Fibroblast of mammary gland (primary cell): ENCODE results near the gene TSNAXIP1.
A peak's percentile ranks its signal among the peaks of the same experiment; 100 is the strongest.

Source experiments
- DNase-seq: peaks from one replicate; pipeline ENCODE4 v3.0.0-alpha.2; 2010; ENCODE audit warnings: low read depth
- H3K4me3 ChIP-seq: 2 replicates; pipeline ENCODE4 v1.5.1; 2011; ENCODE audit warnings: low read depth, mild to moderate bottlenecking, low read length, moderate library complexity; ENCODE audit not compliant: control insufficient read depth
- TF ChIP-seq, protein P1 (sequence below): conservative IDR thresholded peaks from 2 replicates; pipeline ENCODE4 v1.5.1; 2011; ENCODE audit warnings: low read depth, low read length, inconsistent platforms; ENCODE audit not compliant: control insufficient read depth, insufficient read depth

TSNAXIP1 gene, protein sequence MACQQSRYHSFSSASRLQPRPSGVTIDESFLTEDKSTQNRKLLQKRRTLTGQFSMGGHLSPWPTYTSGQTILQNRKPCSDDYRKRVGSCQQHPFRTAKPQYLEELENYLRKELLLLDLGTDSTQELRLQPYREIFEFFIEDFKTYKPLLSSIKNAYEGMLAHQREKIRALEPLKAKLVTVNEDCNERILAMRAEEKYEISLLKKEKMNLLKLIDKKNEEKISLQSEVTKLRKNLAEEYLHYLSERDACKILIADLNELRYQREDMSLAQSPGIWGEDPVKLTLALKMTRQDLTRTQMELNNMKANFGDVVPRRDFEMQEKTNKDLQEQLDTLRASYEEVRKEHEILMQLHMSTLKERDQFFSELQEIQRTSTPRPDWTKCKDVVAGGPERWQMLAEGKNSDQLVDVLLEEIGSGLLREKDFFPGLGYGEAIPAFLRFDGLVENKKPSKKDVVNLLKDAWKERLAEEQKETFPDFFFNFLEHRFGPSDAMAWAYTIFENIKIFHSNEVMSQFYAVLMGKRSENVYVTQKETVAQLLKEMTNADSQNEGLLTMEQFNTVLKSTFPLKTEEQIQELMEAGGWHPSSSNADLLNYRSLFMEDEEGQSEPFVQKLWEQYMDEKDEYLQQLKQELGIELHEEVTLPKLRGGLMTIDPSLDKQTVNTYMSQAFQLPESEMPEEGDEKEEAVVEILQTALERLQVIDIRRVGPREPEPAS

GRCh38 chr16:67806428-67807147, at the start of gene TSNAXIP1, which contains the start of gene RANBP10:
TSNAXIP1 (plus strand) TSS chr16:67806889; CDS start chr16:67807150, 261 bp downstream.
RANBP10 (minus strand) TSS chr16:67806560; CDS start chr16:67806536, 24 bp downstream.
- peak; percentile 99 for DNase-seq
- peak within 1 kb of the TSS; percentile 94 for H3K4me3 ChIP-seq
- TF ChIP-seq, protein P1, sequence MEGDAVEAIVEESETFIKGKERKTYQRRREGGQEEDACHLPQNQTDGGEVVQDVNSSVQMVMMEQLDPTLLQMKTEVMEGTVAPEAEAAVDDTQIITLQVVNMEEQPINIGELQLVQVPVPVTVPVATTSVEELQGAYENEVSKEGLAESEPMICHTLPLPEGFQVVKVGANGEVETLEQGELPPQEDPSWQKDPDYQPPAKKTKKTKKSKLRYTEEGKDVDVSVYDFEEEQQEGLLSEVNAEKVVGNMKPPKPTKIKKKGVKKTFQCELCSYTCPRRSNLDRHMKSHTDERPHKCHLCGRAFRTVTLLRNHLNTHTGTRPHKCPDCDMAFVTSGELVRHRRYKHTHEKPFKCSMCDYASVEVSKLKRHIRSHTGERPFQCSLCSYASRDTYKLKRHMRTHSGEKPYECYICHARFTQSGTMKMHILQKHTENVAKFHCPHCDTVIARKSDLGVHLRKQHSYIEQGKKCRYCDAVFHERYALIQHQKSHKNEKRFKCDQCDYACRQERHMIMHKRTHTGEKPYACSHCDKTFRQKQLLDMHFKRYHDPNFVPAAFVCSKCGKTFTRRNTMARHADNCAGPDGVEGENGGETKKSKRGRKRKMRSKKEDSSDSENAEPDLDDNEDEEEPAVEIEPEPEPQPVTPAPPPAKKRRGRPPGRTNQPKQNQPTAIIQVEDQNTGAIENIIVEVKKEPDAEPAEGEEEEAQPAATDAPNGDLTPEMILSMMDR, result no peak

- DNase-seq, result no peak
- TF ChIP-seq, protein P1, result no peak
- no peak overlapping the region for H3K4me3 ChIP-seq
Observed at GRCh38 chr16:67758006-67758405, 48.7 kb upstream of the TSNAXIP1 start.

DNA sequence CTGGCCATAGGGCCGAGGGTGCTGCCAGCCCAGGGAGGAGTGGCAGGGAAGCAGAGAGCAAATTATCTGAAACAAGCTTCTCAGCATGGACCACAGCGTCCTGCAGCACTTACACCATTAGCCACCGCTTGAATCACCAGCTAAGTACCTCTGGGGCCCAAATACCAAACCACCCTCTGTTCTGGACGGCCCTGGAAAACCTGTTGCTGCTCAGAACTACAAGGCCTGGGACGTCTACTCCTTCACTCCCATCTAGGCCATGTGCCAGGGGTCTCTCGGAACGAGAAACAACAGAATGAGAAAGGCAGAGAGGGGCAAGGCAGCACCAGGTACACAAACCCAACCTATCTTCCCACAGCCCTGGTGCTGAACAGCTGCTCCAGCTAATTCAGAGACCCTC, 47.7 kb upstream of the TSNAXIP1 start:
- DNase-seq, result no peak
- TF ChIP-seq, protein P1, result no peak
- H3K4me3 ChIP-seq, result no peak overlapping the region

- no peak for DNase-seq
- no peak overlapping the region for H3K4me3 ChIP-seq
- TF ChIP-seq, protein P1, result no peak
Observed at GRCh38 chr16:67760206-67760955, 46.3 kb upstream of the TSNAXIP1 start.

- H3K4me3 ChIP-seq, result no peak overlapping the region
- TF ChIP-seq, protein P1, result no peak
- no peak for DNase-seq
Observed at GRCh38 chr16:67760956-67761230, 45.8 kb upstream of the TSNAXIP1 start.

GRCh38 chr16:67761924-67762323, 44.8 kb upstream of the TSNAXIP1 start:
- TF ChIP-seq, protein P1, result no peak

More at GRCh38 chr16:67761924-67762323, 44.8 kb upstream of the TSNAXIP1 start:
- DNase-seq, result no peak
- H3K4me3 ChIP-seq, result no peak overlapping the region
